Measurements from ENCODE around the gene ECI1.

The ECI1 gene

GRCh38 chr16:2251296-2252111 is at the start of gene ECI1:
TSS of gene ECI1 (minus strand) at chr16:2251587. CDS start at chr16:2251566, 21 bp downstream.
- H3K27ac Mint-ChIP-seq: peak within 1 kb of the TSS; percentile 95
- H3K9me3 Mint-ChIP-seq: no peaks in the 10 kb centered on the region
- H3K4me1 Mint-ChIP-seq: peaks cover 15 to 29% of the 10 kb centered on the region in 2 donors
- H3K36me3 Mint-ChIP-seq: peaks cover 22 to 34% of the 10 kb centered on the region in 2 donors
- DNase-seq: peak; percentile 88
- peak; percentile 89 to 92 for ATAC-seq (replicated peaks)
- no peaks in the 10 kb centered on the region for H3K27me3 Mint-ChIP-seq
- H3K4me3 Mint-ChIP-seq: peak within 1 kb of the TSS; percentile 89 to 96

- Mint-ChIP-seq H3K27me3 (peaks cover 0 to 4% of the 10 kb centered on the region in 2 donors), H3K36me3 (peaks cover 0 to 3% of the 10 kb centered on the region in 2 donors), H3K4me1 (no peaks in the 10 kb centered on the region), H3K9me3 (no peaks in the 10 kb centered on the region), H3K4me3 (no peak overlapping the region), H3K27ac (no peak overlapping the region)
- DNase-seq (no peak), ATAC-seq (replicated peaks) (no peak)
These were observed 48.5 kb upstream of the ECI1 start for GRCh38 chr16:2299915-2300192.

GRCh38 chr16:2299121-2299914 is 47.9 kb upstream of the ECI1 start:
- Mint-ChIP-seq H3K9me3 (no peaks in the 10 kb centered on the region), H3K4me3 (no peak overlapping the region), H3K4me1 (no peaks in the 10 kb centered on the region), H3K27ac (no peak overlapping the region), H3K27me3 (peaks cover 0 to 4% of the 10 kb centered on the region in 2 donors), H3K36me3 (peaks cover 0 to 3% of the 10 kb centered on the region in 2 donors)
- ATAC-seq (replicated peaks) (no peak), DNase-seq (no peak)

- Mint-ChIP-seq H3K36me3 (peaks cover 0 to 3% of the 10 kb centered on the region in 2 donors), H3K27me3 (peaks cover 0 to 4% of the 10 kb centered on the region in 2 donors), H3K4me1 (no peaks in the 10 kb centered on the region), H3K9me3 (no peaks in the 10 kb centered on the region), H3K27ac (no peak overlapping the region), H3K4me3 (no peak overlapping the region)
- ATAC-seq (replicated peaks) (no peak), DNase-seq (no peak)
These were observed 47.2 kb upstream of the ECI1 start for GRCh38 chr16:2298621-2299020.

GRCh38 chr16:2297506-2297860 is 46.1 kb upstream of the ECI1 start:
- no peak overlapping the region for H3K27ac Mint-ChIP-seq
- no peaks in the 10 kb centered on the region for H3K4me1 Mint-ChIP-seq
- DNase-seq: no peak
- no peak overlapping the region for H3K4me3 Mint-ChIP-seq
- no peaks in the 10 kb centered on the region for H3K9me3 Mint-ChIP-seq
- no peak for ATAC-seq (replicated peaks)
- H3K27me3 Mint-ChIP-seq: peaks cover 0 to 4% of the 10 kb centered on the region in 2 donors
- peaks cover 0 to 3% of the 10 kb centered on the region in 2 donors for H3K36me3 Mint-ChIP-seq

GRCh38 chr16:2296661-2297505 is 45.5 kb upstream of the ECI1 start:
- no peak overlapping the region for H3K27ac Mint-ChIP-seq
- no peaks in the 10 kb centered on the region for H3K4me1 Mint-ChIP-seq
- no peak overlapping the region for H3K4me3 Mint-ChIP-seq
- peaks cover 0 to 4% of the 10 kb centered on the region in 2 donors for H3K27me3 Mint-ChIP-seq
- no peak for ATAC-seq (replicated peaks)
- no peak for DNase-seq
- H3K36me3 Mint-ChIP-seq: peaks cover 0 to 3% of the 10 kb centered on the region in 2 donors
- H3K9me3 Mint-ChIP-seq: no peaks in the 10 kb centered on the region

GRCh38 chr16:2295056-2295798 is 43.8 kb upstream of the ECI1 start:
- Mint-ChIP-seq H3K9me3 (no peaks in the 10 kb centered on the region), H3K36me3 (peaks cover under 1 to 3% of the 10 kb centered on the region in 2 donors), H3K4me3 (no peak overlapping the region), H3K4me1 (no peaks in the 10 kb centered on the region), H3K27ac (no peak overlapping the region), H3K27me3 (peaks cover 0 to 4% of the 10 kb centered on the region in 2 donors)
- DNase-seq: peak; percentile 33
- peak; percentile 83 to 91 for ATAC-seq (replicated peaks)

- no peak for ATAC-seq (replicated peaks)
- Mint-ChIP-seq H3K27ac (no peak overlapping the region), H3K4me1 (no peaks in the 10 kb centered on the region), H3K9me3 (no peaks in the 10 kb centered on the region), H3K27me3 (no peaks in the 10 kb centered on the region), H3K4me3 (no peak overlapping the region), H3K36me3 (peaks cover 3% of the 10 kb centered on the region in 2 donors)
- DNase-seq: no peak
These were observed 40.8 kb upstream of the ECI1 start for GRCh38 chr16:2292221-2292620.

- Mint-ChIP-seq H3K9me3 (no peaks in the 10 kb centered on the region), H3K36me3 (peaks cover 0 to 6% of the 10 kb centered on the region in 2 donors), H3K27me3 (no peaks in the 10 kb centered on the region), H3K4me3 (no peak overlapping the region), H3K27ac (no peak overlapping the region), H3K4me1 (no peaks in the 10 kb centered on the region)
- no peak for ATAC-seq (replicated peaks)
- DNase-seq: no peak
These were observed 37.9 kb upstream of the ECI1 start for GRCh38 chr16:2289282-2289681.

- H3K4me1 Mint-ChIP-seq: no peaks in the 10 kb centered on the region
- DNase-seq (no peak), ATAC-seq (replicated peaks) (no peak)
- H3K4me3 Mint-ChIP-seq: no peak overlapping the region
- no peak overlapping the region for H3K27ac Mint-ChIP-seq
- peaks cover 0 to 8% of the 10 kb centered on the region in 2 donors for H3K36me3 Mint-ChIP-seq
- H3K27me3 Mint-ChIP-seq: peaks cover 0 to 3% of the 10 kb centered on the region in 2 donors
- H3K9me3 Mint-ChIP-seq: no peaks in the 10 kb centered on the region
These were observed 37.3 kb upstream of the ECI1 start for GRCh38 chr16:2288726-2289125.

- no peak overlapping the region for H3K4me3 Mint-ChIP-seq
- ATAC-seq (replicated peaks): no peak
These were observed 36.6 kb upstream of the ECI1 start for GRCh38 chr16:2287916-2288547.

GRCh38 chr16:2286550-2286949 is 35.2 kb upstream of the ECI1 start:
- Mint-ChIP-seq H3K27ac (no peak overlapping the region), H3K4me1 (no peaks in the 10 kb centered on the region), H3K36me3 (peaks cover 0 to 10% of the 10 kb centered on the region in 2 donors), H3K4me3 (no peak overlapping the region), H3K27me3 (peaks cover 0 to 11% of the 10 kb centered on the region in 2 donors), H3K9me3 (no peaks in the 10 kb centered on the region)
- ATAC-seq (replicated peaks) (no peak), DNase-seq (no peak)

More at GRCh38 chr16:2287916-2288547, 36.6 kb upstream of the ECI1 start:
- no peak for DNase-seq
- Mint-ChIP-seq H3K4me1 (no peaks in the 10 kb centered on the region), H3K27me3 (peaks cover 0 to 10% of the 10 kb centered on the region in 2 donors), H3K9me3 (no peaks in the 10 kb centered on the region), H3K36me3 (peaks cover 0 to 10% of the 10 kb centered on the region in 2 donors), H3K27ac (peak overlapping the region; percentile 69)

- no peak for ATAC-seq (replicated peaks)
- H3K27me3 Mint-ChIP-seq: peaks cover 0 to 11% of the 10 kb centered on the region in 2 donors
These were observed 34.4 kb upstream of the ECI1 start for GRCh38 chr16:2285731-2286191.

More at GRCh38 chr16:2285731-2286191, 34.4 kb upstream of the ECI1 start:
- Mint-ChIP-seq H3K9me3 (no peaks in the 10 kb centered on the region), H3K27ac (no peak overlapping the region), H3K4me1 (no peaks in the 10 kb centered on the region), H3K36me3 (peaks cover 0 to 10% of the 10 kb centered on the region in 2 donors), H3K4me3 (no peak overlapping the region)
- no peak for DNase-seq

All from stimulated activated naive B cell treated with anti-CD40 and anti-IgM and Interleukin-4, amounts not matched to agents 10 μg/mL and 1 μg/mL and 100 μg/mL, for 72 hours (primary cell).